GM19328 (cell line): ENCODE results near the gene CHRNA3.

Experiments
- ATAC-seq: cut with Tn5 transposase; IDR thresholded peaks from one replicate; pipeline ENCODE4 v1.9.1; 2021; ENCODE audit warnings: mild to moderate bottlenecking, moderate library complexity; ENCODE audit not compliant: unreplicated experiment

The CHRNA3 gene

DNA sequence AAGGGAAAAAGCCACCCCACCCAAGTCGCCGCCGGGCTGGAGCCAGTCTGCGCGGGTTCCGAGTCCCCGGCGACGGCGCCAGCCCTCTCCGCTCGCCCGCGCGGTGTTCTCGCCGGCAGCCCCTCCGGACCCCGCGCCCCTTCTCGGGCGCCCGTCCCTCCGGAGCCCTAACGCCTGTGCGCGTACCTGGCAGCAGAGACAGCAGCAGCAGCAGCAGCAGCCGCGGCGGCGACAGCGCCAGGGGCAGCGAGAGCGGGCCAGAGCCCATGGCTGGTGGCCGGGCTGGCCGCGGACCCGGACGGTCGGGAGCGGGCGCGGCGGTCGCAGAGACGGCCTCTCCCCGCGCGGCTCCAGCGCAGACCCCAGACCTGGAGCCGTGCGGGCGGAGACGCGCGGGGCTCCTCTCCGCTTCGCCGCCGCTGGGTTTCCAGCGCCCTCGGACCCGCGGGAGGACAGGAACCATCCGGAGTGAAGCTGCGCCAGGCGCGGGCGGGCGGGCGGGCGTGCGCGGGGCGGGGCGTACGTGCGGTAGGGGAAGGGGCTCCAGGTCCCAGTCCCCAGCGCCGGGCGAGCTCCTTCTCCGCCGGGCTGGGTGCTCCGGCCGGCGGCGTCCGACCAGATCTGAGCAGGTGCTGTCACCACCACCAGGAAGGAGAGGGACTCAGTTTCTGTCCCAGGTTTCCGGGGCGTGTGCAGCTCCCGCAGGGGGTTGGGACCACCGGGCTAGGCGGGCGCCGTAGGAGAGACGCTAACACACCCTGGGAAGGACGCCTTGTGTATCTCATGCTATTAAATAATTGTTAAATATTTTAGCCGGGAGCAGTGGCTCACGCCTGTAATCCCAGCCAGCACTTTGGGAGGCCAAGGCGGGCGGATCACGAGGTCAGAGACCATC, at the start of gene CHRNA3:
CHRNA3 (minus strand) TSS at position 470 of the 895 bp plus-strand sequence; CDS start at position 268, 202 bp downstream.
- no peak for ATAC-seq

DNA sequence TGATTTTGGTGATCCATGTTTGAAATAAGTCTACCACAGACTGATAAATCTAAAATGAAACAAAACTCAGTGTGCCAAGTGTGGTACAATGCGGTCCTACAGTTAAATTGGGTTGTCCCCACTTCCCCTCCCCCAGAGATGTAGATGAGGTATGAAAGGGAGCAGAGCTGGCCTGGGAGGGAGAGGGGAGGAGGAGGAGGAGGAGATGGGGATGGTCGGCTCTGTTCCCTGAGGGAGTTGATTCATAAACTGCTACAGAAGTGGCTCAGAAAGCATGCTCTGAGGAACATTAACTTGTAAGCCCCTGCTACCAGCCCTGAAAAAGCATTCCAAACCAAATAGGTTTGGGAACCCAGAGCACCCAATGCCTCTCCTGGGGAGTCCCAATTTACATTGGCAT, 48.2 kb upstream of the CHRNA3 start:
- no peak for ATAC-seq

DNA sequence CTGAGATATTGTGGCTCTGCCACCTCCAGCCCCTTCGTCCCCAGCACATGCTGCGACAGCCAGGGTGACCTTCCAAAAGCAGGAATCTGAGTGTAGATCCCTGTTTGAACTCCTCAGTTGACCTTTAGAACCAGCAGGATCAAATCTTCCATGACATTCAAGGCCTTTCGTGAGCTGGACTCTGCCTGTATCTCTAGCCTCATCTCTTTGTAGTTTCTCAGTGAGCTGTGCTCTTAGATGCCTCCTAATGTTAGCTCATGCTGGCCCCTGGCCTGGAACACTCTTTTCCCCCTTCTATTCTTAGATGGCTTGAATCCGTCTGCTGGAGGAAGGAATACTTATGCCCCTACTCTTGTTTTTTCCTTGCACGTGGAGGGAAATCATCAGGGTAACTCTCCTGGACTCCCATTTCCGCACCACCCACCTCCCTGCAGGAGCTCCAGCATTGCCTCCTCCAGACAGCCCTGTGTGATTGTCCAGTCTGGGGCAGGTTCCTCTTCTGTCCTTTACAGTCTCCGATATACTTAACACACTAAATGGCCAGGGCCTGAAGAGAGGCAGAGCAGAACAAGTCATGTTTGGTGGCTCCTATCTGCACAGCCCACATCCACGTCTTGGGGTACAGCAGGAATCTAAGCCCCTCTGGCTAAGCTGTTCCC, 46.9 kb upstream of the CHRNA3 start:
- no peak for ATAC-seq

DNA sequence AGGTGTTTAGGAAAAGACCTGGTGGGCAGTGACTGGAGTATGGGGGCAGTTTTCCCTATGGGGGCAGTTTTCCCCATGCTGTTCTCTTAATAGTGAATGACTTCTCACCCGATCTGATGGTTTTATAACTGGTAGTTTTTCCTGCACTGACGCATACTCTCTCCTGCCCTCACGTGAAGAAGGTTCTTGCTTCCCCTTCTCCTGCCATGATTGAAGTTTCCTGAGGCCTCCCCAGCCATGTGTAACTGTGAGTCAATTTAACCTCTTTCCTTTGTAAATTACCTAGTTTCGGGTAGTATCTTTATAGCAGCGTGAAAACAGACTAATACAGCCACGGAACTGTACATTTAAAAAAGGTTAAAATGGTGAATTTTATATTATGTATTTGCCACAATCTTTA, 45.2 kb upstream of the CHRNA3 start:
- ATAC-seq, result no peak

DNA sequence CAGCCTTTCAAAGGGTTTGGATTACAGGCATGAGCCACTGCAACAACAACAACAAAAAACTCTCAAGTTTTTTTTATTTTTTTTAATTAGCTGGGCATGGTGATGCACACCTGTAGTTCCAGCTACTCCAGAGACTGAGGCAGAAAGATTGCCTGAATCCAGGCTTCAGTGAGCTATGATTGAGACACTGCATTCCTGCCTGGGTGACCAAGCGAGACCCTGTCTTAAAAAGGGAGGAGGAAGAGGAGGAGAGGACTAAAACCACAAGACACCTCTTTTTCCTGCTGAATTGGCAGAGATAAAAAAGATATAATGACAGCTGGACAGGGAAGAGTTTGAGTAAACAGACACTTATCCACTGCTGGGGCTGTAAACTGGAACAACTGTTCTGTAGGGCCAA, 42.9 kb upstream of the CHRNA3 start:
- ATAC-seq, result no peak

DNA sequence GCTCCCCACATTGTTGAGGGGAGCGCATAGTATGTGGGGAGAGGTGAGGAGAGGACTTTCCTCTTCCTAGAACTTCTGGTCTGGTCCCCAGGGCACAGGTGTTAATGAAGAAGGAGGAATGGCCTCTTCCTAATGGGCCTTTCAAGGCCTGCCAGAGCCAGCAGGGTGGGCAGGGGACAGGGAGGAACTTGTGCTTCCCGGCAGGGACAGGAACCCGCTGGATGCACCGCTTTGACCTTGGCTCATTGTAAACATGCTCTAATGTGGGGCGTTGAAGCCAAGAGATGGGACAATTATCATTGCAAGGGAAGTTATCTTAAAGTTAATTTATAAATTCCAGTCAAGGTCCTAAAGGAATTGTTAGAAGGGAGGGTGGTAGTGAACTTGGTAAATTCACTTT, 41.2 kb upstream of the CHRNA3 start:
- ATAC-seq, result no peak

DNA sequence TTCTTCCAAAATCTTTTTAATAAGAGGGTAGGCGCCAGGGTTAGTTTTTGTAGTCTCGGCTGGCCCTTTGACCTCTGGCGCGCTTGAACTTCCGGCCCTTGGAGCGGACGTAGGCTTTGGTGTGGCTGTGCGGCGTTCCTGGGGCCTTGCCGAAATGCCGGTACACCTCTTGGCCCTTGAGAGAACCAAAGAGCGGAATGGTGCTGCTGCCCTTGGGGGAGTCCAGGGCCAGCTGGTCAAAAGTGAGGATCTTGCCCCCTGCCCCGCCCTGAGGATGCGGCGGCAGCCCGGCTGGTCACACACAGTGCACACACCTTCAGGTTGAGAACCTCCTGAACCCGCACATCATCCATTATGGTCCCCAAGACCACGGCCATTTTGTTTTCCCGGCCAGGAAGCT, 40.2 kb upstream of the CHRNA3 start:
- ATAC-seq, result no peak

DNA sequence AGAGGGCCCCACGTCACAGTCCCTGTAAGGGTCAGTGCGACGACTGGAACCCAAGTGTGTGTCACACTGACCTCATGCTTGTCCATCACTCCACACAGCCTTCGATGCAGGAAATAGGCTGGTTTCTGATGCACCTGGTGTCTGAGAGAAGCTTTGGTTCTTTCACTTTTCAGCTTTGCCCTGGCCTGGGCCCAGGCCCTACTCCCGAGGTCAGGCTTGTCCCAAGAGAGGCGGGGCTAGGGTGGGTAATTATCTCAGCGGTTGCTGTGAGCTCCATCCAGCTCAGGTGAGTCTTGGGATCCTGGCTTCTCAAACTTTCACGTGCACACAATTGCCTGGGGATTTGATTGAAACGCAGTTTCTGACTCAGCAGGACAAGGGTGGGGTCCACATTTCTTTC, 39.8 kb upstream of the CHRNA3 start:
- ATAC-seq, result no peak

DNA sequence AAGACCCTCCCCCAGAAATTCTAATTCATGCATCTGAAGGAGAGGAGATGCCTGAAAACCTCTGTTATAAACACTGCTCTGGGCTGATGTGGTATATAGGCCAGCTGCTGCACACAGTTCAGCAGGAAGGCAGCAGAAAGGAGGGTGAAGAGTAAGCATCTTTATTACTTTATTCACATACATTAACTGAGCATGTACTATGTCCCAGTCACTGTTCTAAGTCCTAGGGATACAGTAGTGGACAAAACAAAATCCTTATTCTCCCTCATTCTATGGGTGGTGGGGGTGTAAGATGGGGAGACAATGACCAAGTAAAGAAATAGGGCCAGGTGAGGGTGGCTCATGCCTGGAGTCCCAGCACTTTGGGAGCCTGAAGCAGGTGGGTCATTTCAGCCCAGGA, 38.0 kb upstream of the CHRNA3 start:
- ATAC-seq, result no peak

DNA sequence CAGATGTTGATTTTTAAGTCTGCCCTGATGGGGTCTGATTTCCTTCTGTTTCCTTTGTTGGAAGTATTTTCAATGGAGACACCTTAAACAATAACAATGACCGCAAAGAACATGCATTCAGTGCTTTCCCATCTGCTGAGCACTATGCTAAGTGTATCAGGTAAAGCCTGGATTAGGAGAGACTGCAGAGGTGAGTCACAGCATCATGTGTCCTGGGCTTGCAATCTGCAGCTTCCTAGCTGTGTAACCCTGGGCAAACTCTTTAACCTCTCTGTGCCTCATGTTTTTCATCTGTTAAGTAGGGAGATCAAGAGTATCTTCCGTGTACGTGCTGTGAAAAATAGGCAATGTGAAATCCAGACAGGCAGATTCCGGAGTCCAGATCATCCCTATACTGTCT, 33.5 kb upstream of the CHRNA3 start:
- ATAC-seq, result no peak

DNA sequence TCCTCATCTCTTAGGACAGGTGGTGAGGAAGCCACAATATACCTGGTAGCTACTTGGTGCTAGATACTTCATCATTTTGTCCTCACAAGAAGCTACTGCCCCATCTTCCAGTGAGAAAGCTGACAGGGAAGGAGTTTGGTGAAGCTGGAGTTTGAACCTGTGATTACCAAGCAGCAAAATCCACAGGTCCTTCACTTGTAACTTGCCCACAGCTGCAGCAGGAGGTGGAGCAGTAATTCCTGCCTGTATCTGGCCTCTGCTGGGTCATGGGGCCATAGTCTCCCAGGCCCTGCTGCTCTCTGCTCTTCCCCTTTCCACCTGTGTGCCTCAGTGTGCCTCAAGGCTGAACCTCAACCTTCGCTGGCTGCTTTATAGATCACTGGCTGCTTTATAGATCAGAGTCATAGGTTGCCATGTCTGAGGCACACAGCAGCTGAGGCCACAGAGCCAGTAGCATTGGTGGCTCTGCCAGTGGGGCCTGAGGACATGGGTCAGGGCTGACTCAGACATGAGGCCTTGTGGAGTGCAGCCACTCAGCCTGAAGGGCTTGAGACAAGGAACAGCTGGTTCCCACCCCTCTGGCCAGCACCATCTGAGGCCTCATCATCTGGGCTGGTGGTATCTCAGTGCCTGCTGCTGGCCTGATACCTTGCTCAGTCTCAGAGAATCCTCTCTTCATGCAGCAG, 31.3 kb upstream of the CHRNA3 start:
- ATAC-seq, result no peak

DNA sequence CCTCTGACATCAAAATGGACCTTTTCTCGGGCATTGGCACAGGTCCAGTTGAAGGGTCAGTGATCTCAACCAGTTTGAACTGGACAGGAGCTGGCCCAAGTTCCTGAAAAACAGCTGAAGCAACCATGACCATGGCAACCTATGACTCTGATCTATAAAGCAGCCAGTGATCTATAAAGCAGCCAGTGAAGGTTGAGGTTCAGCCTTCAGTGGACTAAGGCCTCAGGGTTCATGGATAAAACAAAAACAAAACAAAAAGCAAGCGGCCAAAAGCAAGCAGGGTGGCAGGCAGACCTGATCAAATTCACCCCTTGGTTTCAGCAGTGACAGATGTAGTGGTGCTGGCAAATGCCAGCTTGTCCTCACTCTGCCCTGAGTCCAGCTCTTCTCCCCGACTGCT, 30.2 kb upstream of the CHRNA3 start:
- no peak for ATAC-seq

DNA sequence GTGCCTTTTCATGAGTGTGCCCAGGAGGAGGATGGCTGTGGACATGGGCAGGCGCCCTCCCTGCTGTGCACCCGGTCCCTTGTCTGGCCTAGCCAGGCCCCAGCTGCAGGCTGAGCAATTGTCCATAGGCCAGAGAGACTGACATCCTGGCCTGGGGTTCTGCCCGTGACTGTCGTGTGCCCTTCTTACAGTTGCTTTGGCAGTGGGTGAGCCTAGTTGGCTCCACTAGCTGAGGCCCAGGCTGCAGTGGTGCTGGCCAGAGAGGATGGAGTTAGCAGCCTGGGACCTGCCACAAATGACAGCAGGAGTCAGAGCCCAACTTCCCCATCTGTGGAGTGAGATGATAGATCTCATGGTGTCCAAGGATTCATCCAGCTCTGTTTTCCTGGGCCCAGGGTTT, 29.2 kb upstream of the CHRNA3 start:
- no peak for ATAC-seq

DNA sequence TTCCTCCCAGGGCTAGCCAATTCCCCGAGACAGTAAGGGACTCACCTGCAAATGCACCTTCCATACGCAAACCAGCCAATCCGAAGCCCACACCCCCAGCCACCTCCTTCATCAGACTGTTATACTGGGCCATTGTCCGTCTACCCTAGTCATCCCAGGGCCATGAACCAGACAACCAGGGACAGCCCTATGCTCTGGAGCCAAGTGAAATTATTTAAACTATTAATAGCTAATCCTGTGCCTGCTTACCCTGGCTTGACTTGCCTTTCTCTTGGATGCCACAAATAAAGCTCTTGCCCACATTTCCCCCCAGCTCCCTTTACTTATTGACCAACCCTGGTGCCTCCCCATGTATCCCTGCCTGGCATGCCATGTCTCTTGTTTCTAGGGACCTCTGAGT, 24.2 kb upstream of the CHRNA3 start:
- ATAC-seq, result no peak

DNA sequence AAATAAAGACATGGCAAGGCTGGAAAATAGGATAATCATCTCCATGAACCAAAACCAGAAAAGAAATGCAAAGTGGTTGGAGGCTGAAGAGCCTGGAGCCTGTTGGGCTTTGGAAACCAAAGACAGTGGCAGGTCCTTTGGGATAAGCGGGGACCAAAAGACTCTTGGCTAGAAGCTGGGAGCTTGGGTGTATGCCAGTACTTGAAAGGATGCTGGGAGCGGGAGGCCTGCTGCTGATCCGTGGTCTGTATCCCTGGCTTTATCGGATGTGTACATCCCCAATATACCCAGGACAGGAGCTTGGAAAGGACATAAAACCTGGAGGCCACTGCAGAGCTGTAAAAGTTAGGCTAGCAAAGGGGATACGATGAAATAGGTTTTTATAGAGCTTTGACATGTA, 21.5 kb upstream of the CHRNA3 start:
- ATAC-seq, result no peak

DNA sequence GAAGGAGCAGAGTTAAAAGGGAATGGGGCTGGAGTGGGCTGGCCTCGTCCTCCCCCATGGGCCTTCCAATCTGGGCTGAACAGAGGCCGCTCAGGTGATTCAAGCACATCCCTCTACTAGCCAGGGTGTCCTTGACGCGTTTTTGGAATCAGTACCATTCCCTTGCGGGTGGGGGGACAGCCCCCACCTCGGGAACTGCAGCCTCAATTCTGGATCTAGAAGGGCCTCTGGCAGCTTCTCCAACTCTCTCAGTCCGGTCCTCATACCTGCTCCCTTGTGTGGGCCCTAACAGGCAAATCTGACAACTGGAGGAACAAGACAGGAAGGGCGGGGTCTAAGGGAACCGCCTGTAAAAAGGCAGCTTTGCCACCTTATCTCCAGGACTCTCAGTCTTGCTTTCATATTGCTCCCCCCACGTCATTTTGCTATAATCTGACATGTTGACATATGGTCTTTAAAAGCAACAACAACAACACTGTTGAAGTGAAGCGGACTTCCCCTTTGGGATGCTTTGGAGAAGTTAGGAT, 21.0 kb upstream of the CHRNA3 start:
- no peak for ATAC-seq

DNA sequence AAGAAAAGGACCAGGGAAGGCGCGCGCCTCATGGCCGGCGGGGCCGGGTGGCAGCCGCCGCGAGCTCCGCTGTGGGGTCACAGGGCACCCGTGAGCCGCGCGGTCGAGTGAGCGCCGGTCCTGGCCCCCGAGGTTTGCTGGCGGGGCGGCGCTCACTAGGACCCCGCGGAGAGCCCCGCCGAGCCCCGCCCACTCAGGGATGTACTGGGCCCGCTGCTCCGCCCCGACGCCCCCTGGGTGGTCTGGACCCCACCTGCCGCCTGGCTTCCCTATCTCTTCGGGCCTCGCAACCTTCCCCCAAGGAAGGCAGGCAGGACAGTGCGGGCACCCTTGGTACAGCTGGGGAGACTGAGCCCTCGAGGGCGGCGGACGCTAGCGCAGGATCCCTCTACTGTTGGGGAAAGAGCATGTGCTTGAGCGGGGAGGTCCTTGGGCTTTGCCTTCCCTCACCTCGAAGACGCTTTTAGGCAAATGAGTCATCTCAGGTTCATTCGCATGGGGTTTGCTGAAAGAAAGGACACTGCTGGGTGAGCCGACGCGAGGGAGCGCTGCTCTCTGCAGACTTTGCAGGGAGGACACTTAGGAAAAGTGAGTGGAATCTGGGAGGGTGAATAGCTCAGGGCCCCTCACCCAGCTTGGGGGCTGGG, 20.4 kb upstream of the CHRNA3 start, which contains the start of gene CHRNB4:
CHRNB4 (minus strand) TSS at position 109 of the 647 bp plus-strand sequence; CDS start at position 32, 77 bp downstream.
- no peak for ATAC-seq

DNA sequence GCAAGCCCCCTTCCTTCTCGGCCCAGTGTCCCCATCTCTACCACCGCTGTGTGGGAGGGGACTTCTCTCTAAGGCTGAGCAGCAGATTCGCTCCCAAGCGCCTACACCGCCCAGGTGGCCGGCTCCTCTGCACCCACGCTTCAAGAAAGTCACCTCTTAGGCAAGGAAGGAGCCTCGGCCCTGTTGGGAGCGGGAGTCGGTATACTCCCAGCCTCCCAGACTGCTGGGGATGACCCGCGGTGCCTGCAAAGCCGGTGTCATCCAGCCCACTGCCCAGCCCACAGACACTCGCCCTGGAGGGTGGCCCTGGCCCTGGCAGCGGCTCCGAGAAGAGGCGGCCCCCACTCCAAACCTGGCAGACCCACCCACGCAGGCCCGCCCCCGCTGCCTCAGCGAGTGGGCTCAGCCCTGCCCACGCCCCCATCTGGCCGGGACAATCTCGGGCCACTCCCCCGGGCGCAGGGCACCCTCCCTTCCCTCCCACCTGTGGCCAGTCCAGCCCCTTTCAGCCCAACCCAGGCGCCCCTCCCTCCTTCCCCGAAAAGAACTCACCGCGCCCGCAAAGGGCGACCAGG, 19.8 kb upstream of the CHRNA3 start:
- no peak for ATAC-seq

DNA sequence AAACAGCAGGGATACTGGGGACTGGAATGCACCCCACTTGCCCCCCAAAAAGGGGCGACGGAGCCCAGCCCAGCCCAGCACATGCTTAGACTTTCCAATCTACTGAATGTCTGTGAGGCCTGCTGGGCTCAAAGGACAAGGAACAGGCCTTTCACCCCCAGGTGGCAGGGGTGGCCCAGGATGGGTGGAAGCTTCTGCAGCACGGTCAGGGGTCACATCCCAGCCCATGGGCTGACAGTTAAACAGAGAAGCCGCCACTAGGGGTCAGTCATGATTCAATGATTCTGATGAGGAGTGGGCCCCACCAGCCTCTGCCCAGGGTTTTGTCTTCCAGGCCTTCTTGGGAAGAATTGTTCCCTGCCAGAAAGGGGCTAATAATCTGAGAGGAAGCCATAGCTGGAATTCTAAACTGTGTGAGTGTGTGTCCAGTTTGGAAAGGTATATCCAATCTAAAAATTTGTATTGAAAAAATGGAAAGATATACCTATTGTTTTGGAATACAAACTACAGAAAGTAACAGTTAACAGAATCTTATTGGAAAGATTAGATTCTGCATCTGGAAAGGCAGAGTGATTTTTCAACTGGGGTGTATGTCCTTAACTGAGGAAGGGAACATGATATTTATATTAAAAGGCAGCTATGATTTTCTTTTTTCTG, 18.0 kb upstream of the CHRNA3 start:
- ATAC-seq, result no peak

DNA sequence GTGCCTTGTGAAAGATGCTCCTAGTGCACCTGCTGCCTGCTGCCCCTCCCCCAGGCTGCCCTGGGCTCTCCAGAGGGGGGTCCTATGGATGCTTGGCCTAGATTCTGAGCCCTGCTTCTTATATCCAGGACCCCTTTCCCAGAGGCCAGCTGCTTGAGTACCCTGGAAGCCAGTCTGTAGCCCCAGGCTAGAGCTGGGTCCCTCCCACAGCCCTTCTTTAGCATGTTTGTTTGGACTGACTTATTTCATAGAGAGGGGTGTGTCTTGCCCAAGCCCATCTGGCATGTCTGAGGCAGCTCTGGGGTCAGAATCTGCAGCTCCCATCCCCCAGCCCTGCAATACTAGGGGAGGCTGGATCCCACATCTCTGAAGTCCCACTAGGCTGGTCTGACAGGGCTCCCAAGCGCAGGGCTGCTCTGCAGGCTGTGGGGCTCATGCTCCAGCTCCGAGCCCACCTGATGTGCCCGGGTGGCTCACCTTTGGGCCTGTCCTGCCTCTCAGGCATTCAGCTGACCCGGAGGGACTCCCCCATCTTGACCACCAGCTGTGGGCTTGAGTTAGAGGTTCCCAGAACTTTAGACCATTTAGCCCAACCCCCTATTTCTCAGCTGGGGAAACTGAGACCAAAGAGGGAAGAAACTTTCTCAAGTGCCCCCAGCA, 17.1 kb upstream of the CHRNA3 start:
- ATAC-seq, result no peak
